HG03280 (cell line): ENCODE results near the gene AFMID.
"Not testable (repeated sequence)": the region's sequence is repeated elsewhere in the genome, so short reads cannot be mapped to it uniquely, and the experiment has no call there.

Experiments
- ATAC-seq: cut with Tn5 transposase; IDR thresholded peaks from one replicate; pipeline ENCODE4 v1.9.1; 2021; ENCODE audit warnings: mild to moderate bottlenecking, moderate library complexity; ENCODE audit not compliant: unreplicated experiment

Gene AFMID

DNA sequence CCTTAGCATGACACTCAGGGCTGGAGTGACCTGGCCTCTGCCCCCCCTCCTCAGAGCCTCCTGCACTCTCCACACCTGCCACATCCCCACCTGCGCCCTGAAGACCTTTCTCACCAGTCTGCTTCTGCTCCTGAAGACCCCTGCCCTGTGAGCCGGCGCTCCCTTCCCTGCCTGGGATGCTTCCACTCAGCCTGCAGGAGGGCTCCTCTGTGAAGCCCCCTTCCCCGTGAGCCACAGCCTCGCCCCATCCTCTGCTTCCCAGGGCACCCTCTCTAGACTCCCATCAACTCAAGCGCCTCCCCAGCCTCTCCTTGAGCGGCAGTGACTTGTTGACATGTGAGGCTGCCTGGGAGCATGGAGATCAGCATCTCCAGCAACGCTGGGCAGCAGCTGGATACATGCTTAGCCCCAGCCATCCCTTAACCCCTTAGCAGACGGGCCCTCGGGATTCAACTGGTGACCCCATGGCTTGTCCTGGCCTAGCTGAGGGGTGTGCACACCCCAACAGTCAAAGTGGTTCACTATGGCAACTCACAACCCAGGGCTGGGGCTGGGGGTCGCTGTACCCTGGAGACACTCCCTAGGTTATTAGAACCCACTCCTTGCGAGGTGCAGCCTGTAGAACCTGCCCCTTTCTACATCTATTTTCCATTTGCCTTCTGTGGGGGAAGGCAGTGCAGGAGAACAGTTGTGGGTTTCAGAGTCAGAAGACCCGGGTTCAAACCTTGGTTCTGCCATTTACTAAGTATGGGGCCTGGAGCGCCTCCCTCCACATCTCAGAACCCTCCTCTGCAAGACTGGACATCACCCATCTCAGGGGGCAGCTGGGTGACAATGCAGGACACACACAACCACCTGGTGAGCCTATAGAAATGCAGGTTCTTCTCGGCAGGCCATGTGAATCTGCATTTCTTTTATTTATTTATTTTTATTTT is 65.8 kb downstream of the AFMID start:
- no peak for ATAC-seq

DNA sequence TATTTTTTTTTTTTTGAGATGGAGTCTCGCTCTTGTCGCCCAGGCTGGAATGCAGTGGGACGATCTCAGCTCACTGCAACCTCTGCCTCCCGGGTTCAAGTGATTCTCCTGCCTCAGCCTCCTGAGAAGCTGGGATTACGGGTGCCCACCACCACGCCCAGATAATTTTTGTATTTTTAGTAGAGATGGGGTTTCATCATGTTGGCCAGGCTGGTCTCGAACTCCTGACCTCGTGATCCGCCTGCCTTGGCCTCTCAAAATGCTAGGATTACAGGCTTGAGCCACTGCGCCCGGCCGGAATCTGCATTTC is 66.4 kb downstream of the AFMID start:
- not testable (repeated sequence) for ATAC-seq

DNA sequence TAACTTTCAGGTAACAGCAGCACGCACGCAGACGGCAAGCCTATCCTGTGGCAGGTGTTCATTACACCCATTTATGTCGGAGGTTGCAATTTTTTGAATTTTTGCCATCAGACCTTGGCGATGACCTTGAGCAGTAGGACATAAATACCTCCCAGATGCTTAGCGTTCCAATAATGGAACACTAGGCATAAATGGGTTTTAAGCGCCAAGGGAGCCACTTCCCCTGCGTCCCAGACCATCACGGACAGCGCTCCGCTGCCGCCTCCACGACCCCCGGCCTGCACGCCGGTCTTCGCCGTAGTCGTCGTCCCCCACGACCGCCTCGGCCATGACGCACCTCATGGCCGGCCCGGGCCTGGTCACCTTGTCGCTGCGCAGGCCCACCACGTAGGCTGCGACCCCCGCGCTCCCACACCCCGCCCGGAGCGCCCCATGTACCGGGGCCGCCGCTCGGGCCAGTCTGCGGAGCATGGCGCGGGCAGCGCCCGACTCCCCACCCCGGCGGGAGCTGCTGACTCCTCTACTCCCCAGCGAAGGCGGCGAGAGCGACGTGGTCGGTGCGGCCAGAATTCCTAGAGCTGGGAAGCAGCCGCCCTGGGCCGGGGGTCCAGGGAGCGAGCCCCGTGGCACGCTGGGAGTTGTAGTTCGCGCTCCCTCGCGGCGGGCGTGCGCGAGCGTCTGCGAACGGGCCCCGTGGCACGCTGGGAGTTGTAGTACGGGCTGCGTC is 66.9 kb downstream of the AFMID start:
- peak; percentile 50 for ATAC-seq

DNA sequence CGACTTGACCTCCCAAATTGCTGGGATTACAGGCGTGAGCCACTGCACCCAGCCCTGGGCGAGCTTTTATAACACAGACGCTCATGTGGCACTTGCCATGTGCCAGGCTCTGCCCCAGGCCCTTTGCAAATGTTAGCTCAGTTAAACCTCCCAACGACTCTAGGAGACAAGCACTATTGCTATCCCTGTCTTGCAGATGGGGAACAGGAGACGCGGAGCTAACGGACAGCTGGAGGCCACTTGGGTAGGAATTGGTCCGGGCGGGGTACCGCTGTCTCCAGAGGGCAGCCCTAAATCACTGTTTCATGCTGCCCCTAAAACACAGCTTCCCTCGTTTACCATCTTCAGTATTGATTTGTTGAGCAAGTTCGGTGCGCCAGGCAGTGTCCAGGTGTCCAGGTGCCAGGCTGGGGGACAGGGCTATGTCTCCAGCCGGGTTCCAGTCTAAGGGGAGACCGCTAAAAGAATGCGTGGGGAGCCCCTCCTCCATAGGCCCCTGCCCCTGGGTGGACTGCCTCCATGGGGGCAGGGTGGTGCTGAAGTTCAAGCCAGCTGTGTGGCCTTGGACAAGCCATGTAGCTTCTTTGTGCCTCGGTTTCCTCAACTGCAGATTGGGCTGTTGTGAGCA is 68.0 kb downstream of the AFMID start:
- ATAC-seq, result no peak

DNA sequence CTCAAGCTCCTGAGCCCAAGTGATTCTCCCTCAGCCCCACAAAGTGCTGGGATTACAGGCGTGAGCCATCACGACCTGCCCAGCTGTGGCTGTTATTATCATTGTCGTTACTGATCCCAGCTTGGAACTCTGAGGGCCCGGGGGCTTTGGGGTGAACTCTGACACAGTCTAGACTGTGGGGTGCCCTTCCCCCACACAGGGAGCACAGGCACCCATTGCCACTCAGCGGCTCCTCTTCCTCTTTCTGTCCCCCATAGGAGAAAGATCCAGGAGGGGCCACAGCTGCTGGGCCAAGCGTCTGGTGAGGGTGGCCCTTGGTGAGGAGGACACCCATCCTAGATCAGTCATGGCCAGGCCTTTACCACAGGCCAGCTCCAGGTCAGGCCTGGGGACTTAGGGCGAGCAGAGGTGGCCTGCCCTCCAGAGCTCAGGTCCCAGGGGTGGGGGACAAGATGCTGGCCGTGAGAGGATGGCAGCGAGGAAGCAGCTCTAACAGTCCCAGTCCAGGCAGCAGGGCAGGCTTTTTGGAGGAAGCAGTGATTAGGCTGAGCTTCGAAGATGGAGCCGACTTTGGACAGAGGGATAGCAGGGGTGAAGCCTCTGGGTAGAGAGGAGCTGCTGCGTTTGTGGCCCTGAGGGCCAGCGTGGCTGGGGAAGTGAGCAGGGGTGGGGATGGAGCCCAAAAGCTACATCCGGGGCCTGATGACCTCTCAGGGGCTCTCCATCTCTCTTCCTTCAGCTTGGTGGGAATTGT is 69.0 kb downstream of the AFMID start:
- no peak for ATAC-seq

DNA sequence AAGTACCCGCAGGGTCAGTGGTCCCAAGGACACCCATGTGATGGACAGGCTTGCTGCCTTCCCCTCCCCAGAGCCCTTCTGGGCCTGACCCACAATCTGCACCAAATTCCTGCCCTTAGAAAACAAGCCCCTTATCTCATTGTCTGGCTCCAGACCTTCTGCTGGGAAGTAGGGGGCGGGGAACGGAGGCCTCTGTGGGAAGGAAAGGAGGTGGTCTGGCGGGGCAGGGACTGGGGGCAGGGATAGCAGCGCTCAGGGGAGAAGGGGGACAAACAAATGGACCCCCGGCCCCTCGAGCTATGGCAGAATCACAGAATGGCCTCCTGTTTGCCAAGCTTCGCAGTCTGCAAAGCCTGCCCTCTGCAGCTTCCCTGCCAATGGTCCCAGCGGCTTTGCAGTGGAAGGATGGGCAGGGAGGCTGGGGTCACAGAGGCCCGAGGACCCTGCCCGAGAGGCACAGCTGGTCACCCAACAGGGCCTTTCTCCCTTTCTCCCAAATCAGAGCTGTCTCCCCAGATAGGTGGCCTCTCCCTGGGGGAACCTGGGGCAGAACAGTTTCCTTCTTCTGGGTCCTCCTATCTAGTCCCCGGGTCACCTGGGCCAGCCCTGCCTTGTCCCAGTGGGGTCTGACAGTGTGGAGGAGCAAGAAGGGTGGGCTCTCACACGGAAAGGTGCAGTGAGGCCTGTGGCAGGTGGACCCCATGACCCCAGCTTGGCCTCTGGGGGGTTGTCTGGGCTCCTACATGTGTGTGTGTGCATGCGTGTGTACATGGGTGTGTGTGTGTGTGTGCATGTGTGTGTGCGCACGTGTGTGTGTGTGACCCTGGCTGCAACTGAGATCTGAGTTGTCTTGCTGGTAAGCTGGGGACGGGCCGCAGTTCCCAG is 69.8 kb downstream of the AFMID start:
- ATAC-seq, result no peak
